DOHH2 (cell line): ENCODE results near the gene CCDC137.

Experiments
- H3F3A ChIP-seq: fragments of 200-600 bp; sonication (generic), shearing (Covaris generic); 2 replicates; pipeline ENCODE4 v1.6.0; 2016; ENCODE audit warnings: antibody characterized with exemption, mild to moderate bottlenecking; ENCODE audit not compliant: control insufficient read depth, insufficient read depth
- H3K27ac ChIP-seq: fragments of 200-600 bp; sonication (generic); 2 replicates; pipeline ENCODE4 v1.5.1; 2014; ENCODE audit warnings: low read depth, mild to moderate bottlenecking, low read length, moderate library complexity
- H3K27me3 ChIP-seq: fragments of 200-600 bp; sonication (generic); 2 replicates; pipeline ENCODE4 v1.6.1; 2014; ENCODE audit warnings: mild to moderate bottlenecking, low read length, mixed read lengths; ENCODE audit not compliant: control insufficient read depth
- H3K36me3 ChIP-seq: fragments of 200-600 bp; sonication (generic); 2 replicates; pipeline ENCODE4 v1.6.1; 2014; ENCODE audit warnings: mild to moderate bottlenecking, low read length, moderate library complexity, mixed read lengths; ENCODE audit not compliant: control insufficient read depth
- H3K4me1 ChIP-seq: fragments of 200-600 bp; sonication (generic); 2 replicates; pipeline ENCODE4 v1.6.1; 2014; ENCODE audit warnings: mild to moderate bottlenecking, low read length, mixed read lengths; ENCODE audit not compliant: control insufficient read depth
- H3K4me2 ChIP-seq: fragments of 200-600 bp; sonication (generic); 2 replicates; pipeline ENCODE4 v1.6.0; 2014; ENCODE audit warnings: mild to moderate bottlenecking, low read length, moderate library complexity
- H3K4me3 ChIP-seq: fragments of 200-600 bp; sonication (generic); 2 replicates; pipeline ENCODE4 v1.5.1; 2014; ENCODE audit warnings: mild to moderate bottlenecking, low read length, mixed read lengths
- H3K79me2 ChIP-seq: fragments of 200-600 bp; sonication (generic); 2 replicates; pipeline ENCODE4 v1.6.1; 2014; ENCODE audit warnings: mild to moderate bottlenecking, low read length, mixed read lengths; ENCODE audit not compliant: control insufficient read depth
- H3K9me2 ChIP-seq: fragments of 200-600 bp; sonication (generic); replicated peaks from 2 replicates; pipeline ENCODE4 v1.6.1; 2014; ENCODE audit warnings: mild to moderate bottlenecking, low read length, mixed read lengths; ENCODE audit not compliant: control insufficient read depth
- H3K9me3 ChIP-seq: fragments of 200-600 bp; sonication (generic); 2 replicates; pipeline ENCODE4 v1.6.1; 2014; ENCODE audit warnings: antibody characterized with exemption, low read length, mixed read lengths; ENCODE audit not compliant: control insufficient read depth, insufficient read depth
- H4K20me1 ChIP-seq: fragments of 200-600 bp; sonication (generic); 2 replicates; pipeline ENCODE4 v1.6.0; 2014; ENCODE audit warnings: low read depth, mild to moderate bottlenecking, antibody characterized with exemption, low read length, moderate library complexity; ENCODE audit not compliant: control insufficient read depth, insufficient read depth
- CTCF ChIP-seq: fragments of 200-600 bp; sonication (generic); IDR thresholded peaks from one replicate; pipeline ENCODE4 v1.5.1; 2014; ENCODE audit warnings: antibody characterized with exemption, mild to moderate bottlenecking, low read depth, low read length; ENCODE audit not compliant: poor library complexity, severe bottlenecking
- EZH2phosphoT487 ChIP-seq: fragments of 200-600 bp; sonication (generic); IDR thresholded peaks from 2 replicates; pipeline ENCODE4 v1.6.1; 2017; ENCODE audit warnings: borderline replicate concordance, mild to moderate bottlenecking, antibody characterized with exemption, low read length, moderate library complexity, mixed read lengths

The CCDC137 gene

GRCh38 chr17:81630274-81630673, 36.3 kb upstream of the CCDC137 start:
- Histone ChIP-seq H3K79me2 (peaks cover 57% of the 10 kb centered on the region), H3K9me2 (no peaks in the 10 kb centered on the region), H3K36me3 (peaks cover 59% of the 10 kb centered on the region), H3K27ac (no peak overlapping the region), H3K27me3 (no peaks in the 10 kb centered on the region), H3K9me3 (no peaks in the 10 kb centered on the region), H3K4me1 (peaks cover 34% of the 10 kb centered on the region), H4K20me1 (no peaks in the 10 kb centered on the region; the same call in 1 of the 2 replicates), H3K4me3 (no peak overlapping the region), H3K4me2 (no peak overlapping the region), H3F3A (peaks cover 10% of the 10 kb centered on the region)
- TF ChIP-seq CTCF, result no peak
- TF ChIP-seq EZH2phosphoT487, result no peak

GRCh38 chr17:81631482-81631881, 35.1 kb upstream of the CCDC137 start:
- peaks cover 54% of the 10 kb centered on the region for H3K36me3 ChIP-seq
- peaks cover 14% of the 10 kb centered on the region for H3F3A ChIP-seq
- TF ChIP-seq EZH2phosphoT487 (no peak), CTCF (no peak)
- H3K4me3 ChIP-seq, result no peak overlapping the region
- H3K4me2 ChIP-seq, result no peak overlapping the region
- no peaks in the 10 kb centered on the region for H3K9me2 ChIP-seq
- no peaks in the 10 kb centered on the region for H3K9me3 ChIP-seq
- no peaks in the 10 kb centered on the region; the same call in 1 of the 2 replicates for H4K20me1 ChIP-seq
- no peaks in the 10 kb centered on the region for H3K27me3 ChIP-seq
- peaks cover 39% of the 10 kb centered on the region for H3K4me1 ChIP-seq
- no peak overlapping the region for H3K27ac ChIP-seq
- H3K79me2 ChIP-seq, result peaks cover 65% of the 10 kb centered on the region

GRCh38 chr17:81635431-81635830, 31.1 kb upstream of the CCDC137 start:
- H3K4me3 ChIP-seq, result peak overlapping the region; percentile 91
- H3K27me3 ChIP-seq, result no peaks in the 10 kb centered on the region
- peaks cover 39% of the 10 kb centered on the region for H3K4me1 ChIP-seq
- H3K4me2 ChIP-seq, result peak overlapping the region; percentile 89
- no peaks in the 10 kb centered on the region for H3K9me2 ChIP-seq
- H4K20me1 ChIP-seq, result no peaks in the 10 kb centered on the region; the same call in 1 of the 2 replicates
- peaks cover 59% of the 10 kb centered on the region for H3K79me2 ChIP-seq
- H3F3A ChIP-seq, result peaks cover 14% of the 10 kb centered on the region
- H3K36me3 ChIP-seq, result peaks cover 28% of the 10 kb centered on the region
- TF ChIP-seq EZH2phosphoT487, result no peak
- TF ChIP-seq CTCF, result no peak
- H3K27ac ChIP-seq, result peak overlapping the region; percentile 73
- H3K9me3 ChIP-seq, result no peaks in the 10 kb centered on the region
